IgD-negative memory B cell (primary cell): ENCODE measurements around the gene ZNHIT3. TPM values are rescaled to one million over a fixed set of nuclear protein-coding genes. Genes with fewer than 3 reads are reported as not detected.
"Not testable (repeated sequence)": the region's sequence is repeated elsewhere in the genome, so short reads cannot be mapped to it uniquely, and the experiment has no call there.

Experiments used
- H3K27ac Mint-ChIP-seq, 3 donors: one replicate each; pipeline ENCODE4 v1.8.0; 2020 to 2022; ENCODE audit warnings: mild to moderate bottlenecking in 3 of 3, mixed read lengths in 3 of 3, moderate library complexity in 1 of 3
- H3K27me3 Mint-ChIP-seq: one replicate; pipeline ENCODE4 v1.8.0; 2021; ENCODE audit warnings: mixed read lengths
- H3K36me3 Mint-ChIP-seq: one replicate; pipeline ENCODE4 v1.8.0; 2020; ENCODE audit warnings: mild to moderate bottlenecking, mixed read lengths
- H3K4me1 Mint-ChIP-seq, 3 donors: one replicate each; pipeline ENCODE4 v1.8.0; 2020 to 2022; ENCODE audit warnings: mixed read lengths in 3 of 3, mild to moderate bottlenecking in 1 of 3
- H3K4me3 Mint-ChIP-seq, 4 donors: one replicate each; pipeline ENCODE4 v1.8.0; 2020 to 2022; ENCODE audit warnings: mild to moderate bottlenecking in 4 of 4, mixed read lengths in 4 of 4, moderate library complexity in 3 of 4
- H3K9me3 Mint-ChIP-seq, 3 donors: one replicate each; pipeline ENCODE4 v1.8.0; 2020 to 2021; ENCODE audit warnings: mixed read lengths in 3 of 3, mild to moderate bottlenecking in 1 of 3
- polyA plus RNA-seq: library from polyadenylated mRNA; unstranded; fragments of 300-500 nt; fragmentation: Illumina TruSeq; gene quantifications from one replicate; pipeline ENCODE4 v1.2.3, GENCODE V29; 2021

The ZNHIT3 gene
- polyA plus RNA-seq, 1 donor from 2014 or later = 88.1 TPM

- Mint-ChIP-seq H3K4me3 (no peak overlapping the region), H3K4me1 (peaks cover 4 to 18% (median 13%) of the 10 kb centered on the region in 3 donors), H3K36me3 (no peaks in the 10 kb centered on the region), H3K27me3 (peaks cover 29% of the 10 kb centered on the region), H3K9me3 (no peaks in the 10 kb centered on the region), H3K27ac (no peak overlapping the region)
These were observed 16.7 kb upstream of the ZNHIT3 start for GRCh38 chr17:36469733-36470132.

- Mint-ChIP-seq H3K27me3 (peaks cover 22% of the 10 kb centered on the region), H3K9me3 (no peaks in the 10 kb centered on the region), H3K4me1 (peaks cover 4 to 18% (median 13%) of the 10 kb centered on the region in 3 donors), H3K4me3 (peak overlapping the region in 1 of 4 donors; percentile 23), H3K36me3 (no peaks in the 10 kb centered on the region), H3K27ac (no peak overlapping the region)
These were observed 16.0 kb upstream of the ZNHIT3 start for GRCh38 chr17:36470499-36470898.

- Mint-ChIP-seq H3K36me3 (no peaks in the 10 kb centered on the region), H3K4me1 (peaks cover 6 to 11% (median 11%) of the 10 kb centered on the region in 3 donors), H3K27ac (no peak overlapping the region), H3K9me3 (no peaks in the 10 kb centered on the region), H3K4me3 (no peak overlapping the region), H3K27me3 (peaks cover 11% of the 10 kb centered on the region)
These were observed 11.9 kb upstream of the ZNHIT3 start for GRCh38 chr17:36474571-36474970.

GRCh38 chr17:36475346-36475970 is 11.0 kb upstream of the ZNHIT3 start:
- H3K4me3 Mint-ChIP-seq = no peak overlapping the region
- H3K36me3 Mint-ChIP-seq = no peaks in the 10 kb centered on the region
- H3K9me3 Mint-ChIP-seq = no peaks in the 10 kb centered on the region
- peaks cover 4 to 5% (median 5%) of the 10 kb centered on the region in 3 donors for H3K4me1 Mint-ChIP-seq
- H3K27me3 Mint-ChIP-seq = peaks cover 11% of the 10 kb centered on the region
- no peak overlapping the region for H3K27ac Mint-ChIP-seq

GRCh38 chr17:36481829-36482228 is 4.7 kb upstream of the ZNHIT3 start:
- H3K36me3 Mint-ChIP-seq = peaks cover 4% of the 10 kb centered on the region
- peak overlapping the region in 2 of 4 donors; percentile 22 to 80 for H3K4me3 Mint-ChIP-seq
- H3K27ac Mint-ChIP-seq = no peak overlapping the region
- no peaks in the 10 kb centered on the region for H3K9me3 Mint-ChIP-seq
- H3K4me1 Mint-ChIP-seq = peaks cover 5 to 13% (median 11%) of the 10 kb centered on the region in 3 donors
- peaks cover 23% of the 10 kb centered on the region for H3K27me3 Mint-ChIP-seq

GRCh38 chr17:36482611-36483504 is 3.6 kb upstream of the ZNHIT3 start:
- peak overlapping the region in 2 of 3 donors; percentile 30 to 46 for H3K27ac Mint-ChIP-seq
- peak overlapping the region; percentile 52 to 84 (median 74) for H3K4me3 Mint-ChIP-seq
- H3K4me1 Mint-ChIP-seq = peaks cover 7 to 15% (median 13%) of the 10 kb centered on the region in 3 donors
- no peaks in the 10 kb centered on the region for H3K9me3 Mint-ChIP-seq
- H3K27me3 Mint-ChIP-seq = peaks cover 23% of the 10 kb centered on the region
- H3K36me3 Mint-ChIP-seq = peaks cover 4% of the 10 kb centered on the region

GRCh38 chr17:36484021-36484420 is 2.5 kb upstream of the ZNHIT3 start:
- H3K9me3 Mint-ChIP-seq, H3K36me3 Mint-ChIP-seq: not testable (repeated sequence)
- peaks cover 23% of the 10 kb centered on the region for H3K27me3 Mint-ChIP-seq
- peak overlapping the region in 1 of 4 donors; percentile 38 for H3K4me3 Mint-ChIP-seq
- H3K4me1 Mint-ChIP-seq = peaks cover 13 to 19% (median 18%) of the 10 kb centered on the region in 3 donors
- peak overlapping the region in 1 of 3 donors; percentile 30 for H3K27ac Mint-ChIP-seq

- peaks cover 23% of the 10 kb centered on the region for H3K27me3 Mint-ChIP-seq
- H3K4me1 Mint-ChIP-seq = peaks cover 19 to 25% (median 23%) of the 10 kb centered on the region in 3 donors
- peaks cover 5% of the 10 kb centered on the region for H3K36me3 Mint-ChIP-seq
- H3K27ac Mint-ChIP-seq = peak overlapping the region in 1 of 3 donors; percentile 31
- peak overlapping the region; percentile 38 to 98 (median 80) for H3K4me3 Mint-ChIP-seq
- H3K9me3 Mint-ChIP-seq = no peaks in the 10 kb centered on the region
These were observed 1.5 kb upstream of the ZNHIT3 start for GRCh38 chr17:36485027-36485426.

GRCh38 chr17:36485805-36486203 is 677 bp upstream of the ZNHIT3 start:
- Mint-ChIP-seq H3K4me3 (peak overlapping the region; percentile 90 to 100 (median 98)), H3K27me3 (peaks cover 22% of the 10 kb centered on the region), H3K4me1 (peaks cover 24 to 28% (median 25%) of the 10 kb centered on the region in 3 donors), H3K9me3 (no peaks in the 10 kb centered on the region), H3K36me3 (peaks cover 8% of the 10 kb centered on the region), H3K27ac (peak overlapping the region; percentile 49 to 99 (median 82))

- H3K27ac Mint-ChIP-seq = no peak overlapping the region
- H3K4me3 Mint-ChIP-seq = no peak overlapping the region
- no peaks in the 10 kb centered on the region for H3K9me3 Mint-ChIP-seq
- H3K4me1 Mint-ChIP-seq = peaks cover 8 to 13% (median 11%) of the 10 kb centered on the region in 3 donors
- no peaks in the 10 kb centered on the region for H3K27me3 Mint-ChIP-seq
- H3K36me3 Mint-ChIP-seq = peaks cover 6% of the 10 kb centered on the region
These were observed 7.5 kb downstream of the ZNHIT3 start for GRCh38 chr17:36493956-36494355.

GRCh38 chr17:36494674-36495073 is 8.2 kb downstream of the ZNHIT3 start:
- Mint-ChIP-seq H3K36me3 (peaks cover 6% of the 10 kb centered on the region), H3K9me3 (no peaks in the 10 kb centered on the region), H3K27me3 (no peaks in the 10 kb centered on the region), H3K4me3 (no peak overlapping the region), H3K4me1 (peaks cover 4 to 8% (median 8%) of the 10 kb centered on the region in 3 donors), H3K27ac (no peak overlapping the region)

- Mint-ChIP-seq H3K4me1 (peaks cover 2 to 6% (median 4%) of the 10 kb centered on the region in 3 donors), H3K36me3 (peaks cover 4% of the 10 kb centered on the region), H3K27me3 (no peaks in the 10 kb centered on the region), H3K27ac (no peak overlapping the region), H3K9me3 (no peaks in the 10 kb centered on the region), H3K4me3 (no peak overlapping the region)
These were observed 8.6 kb downstream of the ZNHIT3 start for GRCh38 chr17:36495076-36495578.

GRCh38 chr17:36496018-36496789 is 9.7 kb downstream of the ZNHIT3 start:
- peak overlapping the region in 2 of 3 donors; percentile 4 to 84 for H3K27ac Mint-ChIP-seq
- H3K27me3 Mint-ChIP-seq = no peaks in the 10 kb centered on the region
- no peaks in the 10 kb centered on the region for H3K9me3 Mint-ChIP-seq
- peaks cover 0 to 2% (median under 1%) of the 10 kb centered on the region in 3 donors for H3K4me1 Mint-ChIP-seq
- H3K36me3 Mint-ChIP-seq = peaks cover 2% of the 10 kb centered on the region
- no peak overlapping the region for H3K4me3 Mint-ChIP-seq

GRCh38 chr17:36498155-36498554 is 11.7 kb downstream of the ZNHIT3 start:
- no peak overlapping the region for H3K27ac Mint-ChIP-seq
- no peaks in the 10 kb centered on the region for H3K36me3 Mint-ChIP-seq
- peaks cover 0 to 5% (median 2%) of the 10 kb centered on the region in 3 donors for H3K4me1 Mint-ChIP-seq
- no peaks in the 10 kb centered on the region for H3K9me3 Mint-ChIP-seq
- H3K4me3 Mint-ChIP-seq = no peak overlapping the region
- H3K27me3 Mint-ChIP-seq = no peaks in the 10 kb centered on the region
